PC-3 (cell line): ENCODE results near the gene SLC10A7. TPM values are rescaled to one million over a fixed set of nuclear protein-coding genes. Genes with fewer than 3 reads are reported as not detected.

Experiments used
- ATAC-seq: fragments of 200-7000 bp; cut with Tn5 transposase; 2 replicates; pipeline ENCODE4 v1.9.1; 2020; ENCODE audit warnings: mild to moderate bottlenecking, moderate library complexity
- BruUV-seq: library from RNA; stranded (reverse); fragments of 400-500 nt; replicated peaks from 2 replicates; lab custom pipeline; 2021; lab: Mats Ljungman, UMichigan
- CTCF ChIA-PET: fragments of 300-600 bp; sonication (Branson Sonifier 250); formaldehyde crosslinking; loops from one replicate; lab custom pipeline; 2022; ENCODE audit warnings: antibody characterized with exemption; lab: Charles Lee
- POLR2A ChIA-PET: fragments of 300-600 bp; sonication (Branson Sonifier 250); formaldehyde crosslinking; loops from one replicate; lab custom pipeline; 2022; ENCODE audit warnings: antibody characterized with exemption; ENCODE audit not compliant: unreplicated experiment; lab: Charles Lee
- DNase-seq: peaks from one replicate; pipeline ENCODE4 v3.0.0-alpha.2; 2015
- H2AFZ ChIP-seq: fragments of 300-600 bp; sonication (generic); 2 replicates; pipeline ENCODE4 v1.6.0; 2016; ENCODE audit warnings: antibody characterized with exemption, low read length
- H3F3A ChIP-seq: fragments of 300-600 bp; sonication (generic); one replicate; pipeline ENCODE4 v1.6.0; 2017; ENCODE audit warnings: antibody characterized with exemption, low read length, control low read depth, mild to moderate bottlenecking; ENCODE audit not compliant: unreplicated experiment
- H3K27ac ChIP-seq: fragments of 300-600 bp; sonication (generic); 2 replicates; pipeline ENCODE4 v1.5.1; 2016; ENCODE audit warnings: mild to moderate bottlenecking, low read length
- H3K27me3 ChIP-seq: fragments of 300-600 bp; sonication (generic); 2 replicates; pipeline ENCODE4 v1.6.1; 2016; ENCODE audit warnings: low read length, mixed read lengths
- H3K36me3 ChIP-seq: fragments of 300-600 bp; sonication (generic); 2 replicates; pipeline ENCODE4 v1.6.1; 2016; ENCODE audit warnings: low read depth, mixed run types, low read length, mixed read lengths
- H3K4me1 ChIP-seq: fragments of 300-600 bp; sonication (generic); 2 replicates; pipeline ENCODE4 v1.5.1; 2016; ENCODE audit warnings: low read length; ENCODE audit not compliant: insufficient read depth
- H3K4me2 ChIP-seq: fragments of 300-600 bp; sonication (generic); 2 replicates; pipeline ENCODE4 v1.6.0; 2016; ENCODE audit warnings: low read length
- H3K4me3 ChIP-seq: fragments of 300-600 bp; sonication (generic); 2 replicates; pipeline ENCODE4 v1.5.1; 2016; ENCODE audit warnings: mild to moderate bottlenecking, low read length, mixed read lengths
- H3K79me2 ChIP-seq: fragments of 300-600 bp; sonication (generic); 2 replicates; pipeline ENCODE4 v1.6.1; 2017; ENCODE audit warnings: low read length, mixed read lengths
- H3K9ac ChIP-seq: fragments of 300-600 bp; sonication (generic); 2 replicates; pipeline ENCODE4 v1.6.0; 2016; ENCODE audit warnings: mild to moderate bottlenecking, low read length
- H3K9me2 ChIP-seq: fragments of 300-600 bp; sonication (generic); replicated peaks from 2 replicates; pipeline ENCODE4 v1.6.1; 2016; ENCODE audit warnings: mixed run types, low read length, mixed read lengths
- H3K9me3 ChIP-seq: fragments of 300-600 bp; sonication (generic); 2 replicates; pipeline ENCODE4 v1.6.1; 2016; ENCODE audit warnings: low read length, mixed read lengths
- H4K20me1 ChIP-seq: fragments of 300-600 bp; sonication (generic); 2 replicates; pipeline ENCODE4 v1.6.1; 2016; ENCODE audit warnings: low read length, mixed read lengths
- CTCF ChIP-seq: fragments of 300-600 bp; sonication (generic); conservative IDR thresholded peaks from 2 replicates; pipeline ENCODE4 v1.5.1; 2017; ENCODE audit warnings: antibody characterized with exemption, low read depth, mild to moderate bottlenecking, low read length
- EZH2 ChIP-seq: fragments of 300-600 bp; sonication (generic); IDR thresholded peaks from one replicate; pipeline ENCODE4 v1.6.1; 2017; ENCODE audit warnings: antibody characterized with exemption, mild to moderate bottlenecking, low read length; ENCODE audit not compliant: unreplicated experiment
- EZH2phosphoT487 ChIP-seq: fragments of 300-600 bp; sonication (generic); IDR thresholded peaks from 2 replicates; pipeline ENCODE4 v1.6.1; 2018; ENCODE audit warnings: mild to moderate bottlenecking, antibody characterized with exemption, low read length, borderline replicate concordance
- intact Hi-C: fragments of 100-400 bp; cut with micrococcal nuclease; formaldehyde crosslinking; loops from 2 replicates; pipeline ENCODE4 v1.9.0; 2023
- total RNA-seq: library from RNA; depleted of rRNA; stranded (reverse); fragments of >200 nt; gene quantifications from 2 replicates; pipeline ENCODE4 v1.2.3, GENCODE V29; 2014

Gene SLC10A7
- total RNA-seq, 1 experiment from 2014 or later, result 9.1 TPM

GRCh38 chr4:146340798-146341197, 180.9 kb downstream of the SLC10A7 start:
- no peak overlapping the region for H3K4me3 ChIP-seq
- no peak overlapping the region for H3K27ac ChIP-seq
- no peaks in the 10 kb centered on the region for H3K9me2 ChIP-seq
- ATAC-seq (no peak), DNase-seq (peak; percentile 57)
- intact Hi-C loops, result loop anchor here (5.0 to 10.0 kb wide), 3 partner anchors 124 to 752 kb away; no protein-coding TSS in a partner anchor
- no peak overlapping the region for H3K9ac ChIP-seq
- ChIA-PET CTCF (interaction anchor here (0.6 kb wide), 1 partner anchor 575 kb away, joined by 5 read pairs; no protein-coding TSS in a partner anchor), POLR2A (no interaction called here)
- peaks cover 10% of the 10 kb centered on the region for H3F3A ChIP-seq
- H3K4me2 ChIP-seq, result no peak overlapping the region
- H3K4me1 ChIP-seq, result peaks cover 24% of the 10 kb centered on the region
- no TSS peak for BruUV-seq
- H3K36me3 ChIP-seq, result no peaks in the 10 kb centered on the region
- H3K27me3 ChIP-seq, result no peaks in the 10 kb centered on the region
- H3K9me3 ChIP-seq, result no peaks in the 10 kb centered on the region
- H3K79me2 ChIP-seq, result no peaks in the 10 kb centered on the region
- no peak overlapping the region for H2AFZ ChIP-seq
- peaks cover 10% of the 10 kb centered on the region; the same call in 1 of the 2 replicates for H4K20me1 ChIP-seq
- TF ChIP-seq CTCF (peak; percentile 73), EZH2phosphoT487 (no peak), EZH2 (no peak)

GRCh38 chr4:146338512-146338911, 183.2 kb downstream of the SLC10A7 start:
- Histone ChIP-seq H3K4me2 (no peak overlapping the region), H3K9ac (no peak overlapping the region), H3K27ac (no peak overlapping the region), H2AFZ (no peak overlapping the region), H3K27me3 (no peaks in the 10 kb centered on the region), H3K4me1 (peaks cover 34% of the 10 kb centered on the region), H3K9me2 (no peaks in the 10 kb centered on the region), H3K79me2 (no peaks in the 10 kb centered on the region), H4K20me1 (peaks cover 13% of the 10 kb centered on the region; the same call in 1 of the 2 replicates), H3K4me3 (no peak overlapping the region), H3K9me3 (no peaks in the 10 kb centered on the region), H3F3A (peaks cover 14% of the 10 kb centered on the region), H3K36me3 (no peaks in the 10 kb centered on the region)
- TF ChIP-seq CTCF, result peak; percentile 32; the same call in 1 of the 2 replicates
- TF ChIP-seq EZH2, result no peak
- ChIA-PET POLR2A (no interaction called here), CTCF (no interaction called here)
- ATAC-seq (no peak), DNase-seq (no peak)
- BruUV-seq, result no TSS peak
- intact Hi-C loops, result loop anchor here (5.0 kb wide), 1 partner anchor 401 kb away; the partner anchor contains the start of gene ZNF827

GRCh38 chr4:146336410-146336807, 185.3 kb downstream of the SLC10A7 start:
- Histone ChIP-seq H3K36me3 (no peaks in the 10 kb centered on the region), H3K79me2 (no peaks in the 10 kb centered on the region), H2AFZ (no peak overlapping the region), H4K20me1 (peaks cover 13% of the 10 kb centered on the region; the same call in 1 of the 2 replicates), H3K9me3 (no peaks in the 10 kb centered on the region), H3K9ac (no peak overlapping the region), H3K4me1 (peaks cover 40% of the 10 kb centered on the region), H3K27me3 (no peaks in the 10 kb centered on the region), H3K4me2 (peak overlapping the region; percentile 54), H3K27ac (peak overlapping the region; percentile 73), H3K4me3 (peak overlapping the region; percentile 19; the same call in 1 of the 2 replicates), H3K9me2 (no peaks in the 10 kb centered on the region), H3F3A (peaks cover 14% of the 10 kb centered on the region)
- intact Hi-C loops, result loop anchor here (1.0 to 5.0 kb wide), 2 partner anchors 94 to 399 kb away; partner anchors contain the start of gene ZNF827
- no TSS peak for BruUV-seq
- ChIA-PET CTCF (no interaction called here), POLR2A (no interaction called here)
- peak; percentile 65 for ATAC-seq
- peak; percentile 67 for DNase-seq
- TF ChIP-seq EZH2phosphoT487 (no peak), CTCF (no peak), EZH2 (no peak)
